Measurements from ENCODE around the gene SRP72.

SRP72 gene

DNA sequence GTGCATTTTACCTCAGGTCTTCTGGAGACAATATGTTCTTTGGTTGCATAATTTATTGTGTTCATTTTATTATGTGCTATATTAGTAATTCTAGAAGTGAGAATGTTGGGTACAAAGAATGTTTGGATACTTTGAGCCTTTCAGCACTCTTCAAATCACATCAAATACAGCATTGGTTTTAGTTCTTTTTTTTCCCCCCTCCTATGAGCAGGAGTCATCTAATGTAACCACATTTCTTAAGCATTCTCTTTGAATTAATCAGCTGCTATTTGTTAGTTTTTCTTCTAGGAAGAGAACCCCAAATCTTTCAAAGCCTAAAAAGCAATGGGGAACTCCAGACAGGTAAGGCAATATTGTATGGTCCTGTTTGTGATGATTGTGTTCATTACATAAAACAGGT lies 84.9 kb downstream of the SRP72 start:
- DNase-seq, result no peak
